Midbrain (tissue), 1 donor: Measurements from ENCODE around the gene IKBKG.
"Not testable (repeated sequence)": the region's sequence is repeated elsewhere in the genome, so short reads cannot be mapped to it uniquely, and the experiment has no call there.

Experiments used
- DNase-seq: peaks from one replicate; lab custom pipeline; 2025; lab: John Stamatoyannopoulos, UW

The IKBKG gene

GRCh38 chrX:154547245-154548027 lies at the start of gene IKBKG:
TSS of gene IKBKG (plus strand) at chrX:154547620. CDS start at chrX:154552003, 4,383 bp downstream.
- peak; percentile 86 for DNase-seq

GRCh38 chrX:154501423-154501822 lies 46.0 kb upstream of the IKBKG start:
- DNase-seq: not testable (repeated sequence)

- DNase-seq: no peak
These were observed 45.3 kb upstream of the IKBKG start for GRCh38 chrX:154502098-154502497.

- no peak for DNase-seq
These were observed 44.4 kb upstream of the IKBKG start for GRCh38 chrX:154502989-154503388.

- DNase-seq: no peak
These were observed 41.7 kb upstream of the IKBKG start for GRCh38 chrX:154505734-154506133.

GRCh38 chrX:154506483-154507332 lies 40.7 kb upstream of the IKBKG start:
- DNase-seq: no peak

- DNase-seq: no peak
These were observed 39.6 kb upstream of the IKBKG start for GRCh38 chrX:154507673-154508383.

GRCh38 chrX:154508384-154508745 lies 39.1 kb upstream of the IKBKG start:
- no peak for DNase-seq

- no peak for DNase-seq
These were observed 38.0 kb upstream of the IKBKG start for GRCh38 chrX:154509455-154509854.

- DNase-seq: no peak
These were observed 35.7 kb upstream of the IKBKG start for GRCh38 chrX:154511761-154512160.

- DNase-seq: no peak
These were observed 34.4 kb upstream of the IKBKG start for GRCh38 chrX:154512879-154513553.

- DNase-seq: no peak
These were observed 33.7 kb upstream of the IKBKG start for GRCh38 chrX:154513716-154514115.

GRCh38 chrX:154515090-154515965 lies 32.1 kb upstream of the IKBKG start:
- no peak for DNase-seq

- DNase-seq: peak; percentile 89
These were observed 31.3 kb upstream of the IKBKG start, which contains the start of gene FAM3A for GRCh38 chrX:154515966-154516655. TSS of gene FAM3A (minus strand) at chrX:154516232. CDS start at chrX:154515772, 460 bp downstream.

GRCh38 chrX:154516656-154517100 lies 30.7 kb upstream of the IKBKG start:
- peak; percentile 33 for DNase-seq

GRCh38 chrX:154517101-154517781 lies 30.2 kb upstream of the IKBKG start:
- DNase-seq: no peak

- no peak for DNase-seq
These were observed 28.0 kb upstream of the IKBKG start for GRCh38 chrX:154519389-154519788.

- no peak for DNase-seq
These were observed 21.6 kb upstream of the IKBKG start for GRCh38 chrX:154525606-154526490.
